H1 (cell line): ENCODE measurements around the gene NIT2. TPM values are rescaled to one million over a fixed set of nuclear protein-coding genes. Genes with fewer than 3 reads are reported as not detected.
A peak's percentile ranks its signal among the peaks of the same experiment; 100 is the strongest.

Source experiments
- CTCF ChIA-PET: fragments of 300-600 bp; sonication (Branson Sonifier 250); formaldehyde crosslinking; loops from one replicate; lab custom pipeline; 2021; ENCODE audit not compliant: partially characterized antibody; lab: Charles Lee
- POLR2A ChIA-PET: fragments of 300-600 bp; sonication (Branson Sonifier 250); formaldehyde crosslinking; loops from one replicate; lab custom pipeline; 2021; ENCODE audit warnings: inconsistent platforms; ENCODE audit not compliant: partially characterized antibody; lab: Charles Lee
- DNase-seq, 2 experiments: peaks; one replicate each; pipeline versions ENCODE4 v3.0.0 to v3.0.0-alpha.2; 2010 to 2022; ENCODE audit warnings: low spot score in 2 of 2, low read depth in 1 of 2, mixed read lengths in 1 of 2
- FAIRE-seq: peaks from 2 replicates; lab custom pipeline; 2011; peaks lifted over from hg19 to GRCh38; lab: Jason Lieb, UNC
- H2AFZ ChIP-seq: 2 replicates; pipeline ENCODE4 v1.8.1; 2012; ENCODE audit warnings: low read length, inconsistent platforms
- H2AK5ac ChIP-seq: 2 replicates; pipeline ENCODE4 v1.6.1; 2013; ENCODE audit warnings: low read depth, low read length
- H2BK120ac ChIP-seq: replicated peaks from 2 replicates; pipeline ENCODE3; 2013; ENCODE audit warnings: low read depth, low read length, inconsistent platforms
- H2BK12ac ChIP-seq: 2 replicates; pipeline ENCODE4 v1.6.1; 2013; ENCODE audit warnings: low read depth, low read length
- H2BK15ac ChIP-seq: 2 replicates; pipeline ENCODE4 v1.6.1; 2013; ENCODE audit warnings: low read length
- H2BK20ac ChIP-seq: 2 replicates; pipeline ENCODE4 v1.6.1; 2013; ENCODE audit warnings: low read length
- H2BK5ac ChIP-seq: 2 replicates; pipeline ENCODE4 v1.6.1; 2013; ENCODE audit warnings: low read depth, low read length
- H3K14ac ChIP-seq: 2 replicates; pipeline ENCODE4 v1.6.1; 2013; ENCODE audit warnings: inconsistent platforms; ENCODE audit not compliant: insufficient read length
- H3K18ac ChIP-seq: 2 replicates; pipeline ENCODE4 v1.6.1; 2013; ENCODE audit warnings: low read length; ENCODE audit errors: extremely low read depth
- H3K23ac ChIP-seq: 2 replicates; pipeline ENCODE4 v1.6.1; 2013; ENCODE audit warnings: inconsistent platforms; ENCODE audit not compliant: insufficient read length
- H3K23me2 ChIP-seq: 2 replicates; pipeline ENCODE4 v1.6.1; 2013; ENCODE audit warnings: low read depth, low read length
- H3K27ac ChIP-seq: 2 replicates; pipeline ENCODE4 v1.6.1; 2011; ENCODE audit warnings: low read depth, low read length, inconsistent platforms
- H3K27me3 ChIP-seq, 4 experiments: replicated peaks in 1 of 4; 1 replicate in 1 of 4; 2 replicates in 3 of 4; pipeline versions ENCODE4 v1.6.1 to v1.8.1; 2011 to 2013; ENCODE audit warnings: low read length in 3 of 4, mild to moderate bottlenecking in 3 of 4, inconsistent platforms in 2 of 4, mixed read lengths in 2 of 4, moderate library complexity in 1 of 4; ENCODE audit not compliant: control insufficient read depth in 3 of 4, insufficient read depth in 3 of 4; ENCODE audit errors: extremely low read depth in 1 of 4
- H3K36me3 ChIP-seq, 4 experiments: 2 replicates each; pipeline versions ENCODE4 v1.6.1 to v1.8.1; 2011 to 2013; ENCODE audit warnings: mild to moderate bottlenecking in 4 of 4, low read length in 3 of 4, moderate library complexity in 2 of 4, control low read depth in 1 of 4, inconsistent platforms in 1 of 4; ENCODE audit not compliant: insufficient read depth in 4 of 4, control insufficient read depth in 2 of 4
- H3K4ac ChIP-seq: replicated peaks from 2 replicates; pipeline ENCODE3; 2013; ENCODE audit warnings: low read length, low read depth, mixed read lengths, inconsistent platforms; ENCODE audit not compliant: insufficient read length
- H3K4me1 ChIP-seq, 4 experiments: replicated peaks in 1 of 4; 1 replicate in 1 of 4; 2 replicates in 3 of 4; pipeline versions ENCODE4 v1.6.1 to v1.8.1; 2011 to 2013; ENCODE audit warnings: low read length in 3 of 4, inconsistent platforms in 2 of 4, mixed read lengths in 1 of 4; ENCODE audit not compliant: insufficient read depth in 4 of 4, control insufficient read depth in 3 of 4
- H3K4me2 ChIP-seq, 2 experiments: 2 replicates each; pipeline versions ENCODE4 v1.6.1 to v1.8.1; 2011 to 2013; ENCODE audit warnings: low read depth in 2 of 2, low read length in 2 of 2, control low read depth in 1 of 2, inconsistent platforms in 1 of 2, mild to moderate bottlenecking in 1 of 2; ENCODE audit not compliant: insufficient read depth in 1 of 2
- H3K4me3 ChIP-seq, 4 experiments: fragments of 200-600, 300-600 bp in 1 of 4; sonication (generic), shearing (Covaris generic), sonication (Bioruptor Twin) in 1 of 4; 2 replicates each; pipeline versions ENCODE4 v1.5.1 to v1.8.1; 2011 to 2016; ENCODE audit warnings: low read length in 4 of 4, low read depth in 3 of 4, control low read depth in 2 of 4, inconsistent platforms in 2 of 4, mild to moderate bottlenecking in 2 of 4, mixed read lengths in 1 of 4, moderate library complexity in 1 of 4; ENCODE audit not compliant: insufficient read depth in 2 of 4; ENCODE audit errors: extremely low read depth in 1 of 4
- H3K56ac ChIP-seq: replicated peaks from 2 replicates; pipeline ENCODE3; 2013; ENCODE audit warnings: low read depth, mild to moderate bottlenecking, mixed read lengths, low read length, inconsistent platforms; ENCODE audit not compliant: insufficient read length
- H3K79me1 ChIP-seq: 2 replicates; pipeline ENCODE4 v1.6.1; 2013; ENCODE audit warnings: low read depth, low read length, control low read depth
- H3K79me2 ChIP-seq, 2 experiments: 2 replicates each; pipeline versions ENCODE4 v1.6.1 to v1.8.1; 2012 to 2013; ENCODE audit warnings: low read length in 2 of 2, mild to moderate bottlenecking in 2 of 2, inconsistent platforms in 1 of 2; ENCODE audit not compliant: insufficient read depth in 2 of 2, control insufficient read depth in 1 of 2
- H3K9ac ChIP-seq, 4 experiments: replicated peaks in 1 of 4; 1 replicate in 1 of 4; 2 replicates in 3 of 4; pipeline versions ENCODE4 v1.6.1 to v1.8.1; 2011 to 2013; ENCODE audit warnings: low read depth in 3 of 4, low read length in 3 of 4, control low read depth in 2 of 4, mild to moderate bottlenecking in 2 of 4, moderate library complexity in 2 of 4, inconsistent platforms in 1 of 4; ENCODE audit errors: extremely low read depth in 1 of 4
- H3K9me3 ChIP-seq, 2 experiments: 2 replicates each; pipeline versions ENCODE4 v1.6.1 to v1.8.1; 2012 to 2013; ENCODE audit warnings: mild to moderate bottlenecking in 2 of 2, moderate library complexity in 2 of 2, control low read depth in 1 of 2, inconsistent platforms in 1 of 2, low read depth in 1 of 2, low read length in 1 of 2, mixed read lengths in 1 of 2; ENCODE audit not compliant: insufficient read depth in 2 of 2
- H4K20me1 ChIP-seq, 2 experiments: replicated peaks in 1 of 2; 2 replicates each; pipeline versions ENCODE3 to v1.8.1; 2011 to 2013; ENCODE audit warnings: inconsistent platforms in 2 of 2, low read length in 2 of 2, mild to moderate bottlenecking in 1 of 2; ENCODE audit not compliant: insufficient read depth in 2 of 2, control insufficient read depth in 1 of 2
- H4K5ac ChIP-seq: 2 replicates; pipeline ENCODE4 v1.6.1; 2013; ENCODE audit warnings: low read length, low read depth, mixed read lengths, inconsistent platforms; ENCODE audit not compliant: insufficient read length
- H4K8ac ChIP-seq: 2 replicates; pipeline ENCODE4 v1.8.0; 2013; ENCODE audit warnings: mild to moderate bottlenecking, moderate library complexity, low read length, inconsistent platforms; ENCODE audit not compliant: insufficient read depth; ENCODE audit errors: extremely low read depth
- H4K91ac ChIP-seq: replicated peaks from 2 replicates; pipeline ENCODE3; 2013; ENCODE audit warnings: low read length, mixed read lengths, inconsistent platforms; ENCODE audit not compliant: insufficient read length
- GABPA ChIP-seq: IDR thresholded peaks from 2 replicates; pipeline ENCODE4 v1.6.1; 2011; ENCODE audit warnings: mild to moderate bottlenecking, low read length, moderate library complexity, borderline replicate concordance; ENCODE audit not compliant: insufficient read depth
- MAX ChIP-seq: IDR thresholded peaks from 2 replicates; pipeline ENCODE4 v1.6.1; 2012; ENCODE audit warnings: inconsistent platforms
- SAP30 ChIP-seq: fragments of 300-600 bp; sonication (generic); IDR thresholded peaks from 2 replicates; pipeline ENCODE4 v1.7.1; 2012; ENCODE audit warnings: low read length, moderate library complexity, mild to moderate bottlenecking, inconsistent platforms; ENCODE audit not compliant: insufficient read depth, insufficient replicate concordance
- SUZ12 ChIP-seq: fragments of 200-600 bp; sonication (generic); IDR thresholded peaks from 2 replicates; pipeline ENCODE4 v1.6.1; 2012; ENCODE audit warnings: mild to moderate bottlenecking, inconsistent platforms, low read length, moderate library complexity, mixed read lengths
- WGBS, 2 experiments: shearing (Covaris generic) in 1 of 2; methylation state at CpG; one replicate each; pipeline versions ENCODE4 v1.1.6 to v1.1.7; 2013 to 2015; ENCODE audit warnings: low lambda C conversion rate in 2 of 2, mixed read lengths in 2 of 2, inconsistent platforms in 1 of 2, low coverage in 1 of 2, missing lambda C conversion rate in 1 of 2; ENCODE audit not compliant: insufficient replicate concordance in 2 of 2, insufficient coverage in 1 of 2, insufficient read length in 1 of 2; ENCODE audit errors: extremely low coverage in 1 of 2, missing lambda C conversion rate in 1 of 2; 5-methylcytosine and 5-hydroxymethylcytosine counted together
- polyA plus RNA-seq, 7 experiments: library from polyadenylated mRNA; depleted of rRNA in 3 of 7; stranded (reverse) in 5 of 7; unstranded in 2 of 7; fragments of >200 nt in 5 of 7; fragments of 200-250 nt in 2 of 7; gene quantifications; 1 replicate in 5 of 7; 2 replicates in 1 of 7; 4 replicates in 1 of 7; pipeline versions ENCODE4 v1.2.1 to v1.2.3, GENCODE V29; 2011 to 2013; ENCODE audit warnings: missing spikeins in 2 of 7, mixed read lengths in 2 of 7
- total RNA-seq: library from RNA; stranded (reverse); fragmentation: NEBNext Ultra II Directional; extraction: Animal tissue kit (Norgen Biotek cat#: 25700); gene quantifications from 2 replicates; pipeline ENCODE4 v1.2.1, GENCODE V29; 2021

NIT2 gene
- total and polyA plus RNA-seq, 2 of the 8 experiments (the other 6 are each of a cell fraction or from before 2014, with no cell fraction given): 15.2 to 25.3 TPM

- peak overlapping the region; percentile 32 for H3K56ac ChIP-seq
- H4K5ac ChIP-seq: peak overlapping the region; percentile 84
- no peak overlapping the region for H2BK15ac ChIP-seq
- H3K4me3 ChIP-seq: peak overlapping the region; percentile 59 to 96 (median 84)
- no peak overlapping the region for H2BK20ac ChIP-seq
- no peaks in the 10 kb centered on the region for H3K9me3 ChIP-seq
- TF ChIP-seq SUZ12 (no peak), MAX (peak; percentile 4; the same call in 1 of the 2 replicates), SAP30 (peak; percentile 14), GABPA (no peak)
- H3K4me1 ChIP-seq: peaks cover 0 to 3% (median under 1%) of the 10 kb centered on the region in 4 experiments; a peak in 2 of 7 replicates
- H3K4me2 ChIP-seq: peak overlapping the region; percentile 91 to 92
- POLR2A ChIA-PET: interaction anchor here (0.6 to 5.9 kb wide), 28 partner anchors 10 to 1175 kb away, joined by 3 to 58 read pairs (median 4); partner anchors contain the start of genes NIT2, TFG and TMEM45A
- peaks cover 16% of the 10 kb centered on the region for H3K23me2 ChIP-seq
- 1% methylated on average over 23 of the region's 23 CpGs; no CpG with 5 or more reads in 1 of the 2 experiments for WGBS, 2 experiments
- H3K18ac ChIP-seq: peak overlapping the region; percentile 89
- FAIRE-seq (no peak), DNase-seq (no peak)
- H2BK12ac ChIP-seq: peak overlapping the region; percentile 18; the same call in 1 of the 2 replicates
- no peak overlapping the region for H3K4ac ChIP-seq
- peak overlapping the region; percentile 60 to 97 (median 94) for H3K9ac ChIP-seq
- H2AFZ ChIP-seq: peak overlapping the region; percentile 34; the same call in 1 of the 2 replicates
- peaks cover 12% of the 10 kb centered on the region in 2 experiments for H4K20me1 ChIP-seq
- no peaks in the 10 kb centered on the region; a peak in 1 of 8 replicates for H3K36me3 ChIP-seq
- H2BK120ac ChIP-seq: no peak overlapping the region
- no peak overlapping the region for H3K23ac ChIP-seq
- peaks cover 17 to 77% of the 10 kb centered on the region in 2 experiments for H3K79me2 ChIP-seq
- peak overlapping the region; percentile 95 for H3K27ac ChIP-seq
- no peak overlapping the region for H3K14ac ChIP-seq
- H4K8ac ChIP-seq: peak overlapping the region; percentile 81; the same call in 1 of the 2 replicates
- no peak overlapping the region; the same call in 1 of the 2 replicates for H2AK5ac ChIP-seq
- H3K79me1 ChIP-seq: no peaks in the 10 kb centered on the region
- CTCF ChIA-PET: interaction anchor here (0.6 to 2.3 kb wide), 8 partner anchors 17 to 569 kb away, joined by 3 to 7 read pairs (median 4); no protein-coding TSS in a partner anchor
- H2BK5ac ChIP-seq: peak overlapping the region; percentile 81
- no peaks in the 10 kb centered on the region for H3K27me3 ChIP-seq
- H4K91ac ChIP-seq: peak overlapping the region; percentile 49
Measured at GRCh38 chr3:100401674-100402041, 67.1 kb downstream of the NIT2 start.
